Panc1 (cell line): ENCODE measurements around the gene LDLRAD4. TPM values are rescaled to one million over a fixed set of nuclear protein-coding genes. Genes with fewer than 3 reads are reported as not detected.

Experiments used
- ATAC-seq: fragments of 200-7000 bp; cut with Tn5 transposase; 2 replicates; pipeline ENCODE4 v1.9.1; 2020; ENCODE audit warnings: mild to moderate bottlenecking, moderate library complexity
- BruUV-seq: library from RNA; stranded (reverse); fragments of 400-500 nt; replicated peaks from 2 replicates; lab custom pipeline; 2021; lab: Mats Ljungman, UMichigan
- CTCF ChIA-PET: fragments of 300-600 bp; sonication (Branson Sonifier 250); formaldehyde crosslinking; loops from one replicate; lab custom pipeline; 2022; ENCODE audit warnings: antibody characterized with exemption; lab: Charles Lee
- POLR2A ChIA-PET: fragments of 300-600 bp; sonication (Branson Sonifier 250); formaldehyde crosslinking; loops from one replicate; lab custom pipeline; 2022; ENCODE audit warnings: antibody characterized with exemption; lab: Charles Lee
- DNase-seq: peaks from one replicate; pipeline ENCODE4 v3.0.0-alpha.2; 2010; ENCODE audit warnings: low read depth, low spot score
- H3K27ac ChIP-seq: 2 replicates; pipeline ENCODE4 v1.5.1; 2011; ENCODE audit warnings: mild to moderate bottlenecking, low read length, inconsistent platforms
- H3K27me3 ChIP-seq: fragments of 200-500 bp; sonication (Bioruptor generic); 2 replicates; pipeline ENCODE4 v1.6.0; 2014; ENCODE audit warnings: low read length, inconsistent platforms; ENCODE audit not compliant: control insufficient read depth, insufficient read depth
- H3K36me3 ChIP-seq: fragments of 200-500 bp; sonication (Bioruptor generic); 2 replicates; pipeline ENCODE4 v1.5.1; 2014; ENCODE audit warnings: inconsistent platforms, mild to moderate bottlenecking, low read length, moderate library complexity; ENCODE audit not compliant: control insufficient read depth, insufficient read depth
- H3K4me1 ChIP-seq: 2 replicates; pipeline ENCODE4 v1.5.1; 2011; ENCODE audit warnings: inconsistent platforms, mild to moderate bottlenecking, low read length, moderate library complexity; ENCODE audit not compliant: control insufficient read depth, insufficient read depth
- H3K4me3 ChIP-seq, 2 experiments: 2 replicates each; pipeline ENCODE4 v1.5.1; 2011 to 2012; ENCODE audit warnings: low read depth in 2 of 2, low read length in 2 of 2, mild to moderate bottlenecking in 2 of 2, inconsistent platforms in 1 of 2, moderate library complexity in 1 of 2
- H3K9me3 ChIP-seq: fragments of 200-500 bp; sonication (Bioruptor generic); 2 replicates; pipeline ENCODE4 v1.5.1; 2014; ENCODE audit warnings: low read depth, mild to moderate bottlenecking, inconsistent platforms, low read length, moderate library complexity; ENCODE audit not compliant: control insufficient read depth, insufficient read depth
- POLR2AphosphoS5 ChIP-seq: IDR thresholded peaks from 2 replicates; pipeline ENCODE4 v1.6.1; 2012; ENCODE audit warnings: mild to moderate bottlenecking, low read depth, low read length, moderate library complexity
- SIN3A ChIP-seq: IDR thresholded peaks from 2 replicates; pipeline ENCODE4 v1.6.1; 2012; ENCODE audit warnings: low read depth, mild to moderate bottlenecking, low read length, moderate library complexity, borderline replicate concordance; ENCODE audit not compliant: insufficient read depth
- TCF7L2 ChIP-seq: IDR thresholded peaks from 2 replicates; pipeline ENCODE4 v1.6.1; 2011; ENCODE audit warnings: mild to moderate bottlenecking, low read depth, low read length, inconsistent platforms
- in situ Hi-C: cut with HindIII; loops from 2 replicates; pipeline ENCODE4 v1.10.0; 2016; ENCODE audit warnings: low sequenced_read_pairs, low pct_unique_long_range_greater_than_20kb
- intact Hi-C: fragments of 100-400 bp; cut with micrococcal nuclease; formaldehyde crosslinking; loops from one replicate; pipeline ENCODE4 v1.10.0; 2022; ENCODE audit not compliant: unreplicated experiment
- total RNA-seq: library from RNA; stranded (reverse); gene quantifications from one replicate; pipeline ENCODE4 v1.2.1, GENCODE V29; 2021; ENCODE audit not compliant: unreplicated experiment
- TF ChIP-seq, protein P1 (sequence below), 2 experiments: IDR thresholded peaks; 2 replicates each; pipeline ENCODE4 v1.6.1; 2011 to 2012; ENCODE audit warnings: low read depth in 2 of 2, control low read depth in 1 of 2, low read length in 1 of 2, mild to moderate bottlenecking in 1 of 2, moderate library complexity in 1 of 2; ENCODE audit not compliant: insufficient read depth in 1 of 2
- TF ChIP-seq, protein P2 (sequence below): fragments of 450-650 bp; IDR thresholded peaks from 2 replicates; pipeline ENCODE4 v1.5.1; 2017; ENCODE audit warnings: mild to moderate bottlenecking

The LDLRAD4 gene
- total RNA-seq, 1 experiment from 2014 or later: 0.28 TPM

DNA sequence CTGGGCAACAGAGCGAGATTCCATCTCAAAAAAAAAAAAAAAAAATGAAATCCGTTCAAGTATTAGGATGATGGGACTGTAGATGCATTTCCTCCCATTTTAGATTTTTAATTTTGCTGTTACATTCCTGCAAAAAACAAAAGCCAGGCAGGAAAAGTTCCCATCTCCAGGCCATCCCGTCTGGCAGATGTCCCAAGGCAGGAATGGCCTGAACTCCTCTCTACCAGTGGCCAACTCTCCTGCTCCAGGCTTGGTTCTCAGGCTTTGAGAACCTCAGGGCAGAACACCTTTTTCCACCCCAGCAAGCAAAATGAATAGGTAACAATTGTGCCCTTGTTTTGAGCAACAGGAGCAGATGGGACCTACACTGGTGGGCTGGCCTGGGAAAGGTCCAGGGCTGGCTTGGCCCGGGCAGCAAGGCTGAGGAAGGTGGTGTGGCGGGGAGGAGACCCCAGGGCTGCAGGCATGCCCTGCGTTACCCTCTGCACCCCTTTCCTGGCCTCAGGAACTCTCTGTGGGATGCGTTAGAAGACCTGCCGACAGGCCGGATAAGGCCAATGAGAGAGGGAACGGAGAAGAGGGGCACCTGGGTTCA lies 421.8 kb downstream of the LDLRAD4 start:
- Histone ChIP-seq H3K4me3 (no peak overlapping the region), H3K9me3 (no peaks in the 10 kb centered on the region), H3K27me3 (0 out of 2 replicates have a peak, but pooled peaks cover under 1% of the 10 kb centered on the region), H3K36me3 (no peaks in the 10 kb centered on the region), H3K27ac (no peak overlapping the region), H3K4me1 (no peaks in the 10 kb centered on the region)
- POLR2A ChIA-PET: no interaction called here
- TF ChIP-seq, protein P1, sequence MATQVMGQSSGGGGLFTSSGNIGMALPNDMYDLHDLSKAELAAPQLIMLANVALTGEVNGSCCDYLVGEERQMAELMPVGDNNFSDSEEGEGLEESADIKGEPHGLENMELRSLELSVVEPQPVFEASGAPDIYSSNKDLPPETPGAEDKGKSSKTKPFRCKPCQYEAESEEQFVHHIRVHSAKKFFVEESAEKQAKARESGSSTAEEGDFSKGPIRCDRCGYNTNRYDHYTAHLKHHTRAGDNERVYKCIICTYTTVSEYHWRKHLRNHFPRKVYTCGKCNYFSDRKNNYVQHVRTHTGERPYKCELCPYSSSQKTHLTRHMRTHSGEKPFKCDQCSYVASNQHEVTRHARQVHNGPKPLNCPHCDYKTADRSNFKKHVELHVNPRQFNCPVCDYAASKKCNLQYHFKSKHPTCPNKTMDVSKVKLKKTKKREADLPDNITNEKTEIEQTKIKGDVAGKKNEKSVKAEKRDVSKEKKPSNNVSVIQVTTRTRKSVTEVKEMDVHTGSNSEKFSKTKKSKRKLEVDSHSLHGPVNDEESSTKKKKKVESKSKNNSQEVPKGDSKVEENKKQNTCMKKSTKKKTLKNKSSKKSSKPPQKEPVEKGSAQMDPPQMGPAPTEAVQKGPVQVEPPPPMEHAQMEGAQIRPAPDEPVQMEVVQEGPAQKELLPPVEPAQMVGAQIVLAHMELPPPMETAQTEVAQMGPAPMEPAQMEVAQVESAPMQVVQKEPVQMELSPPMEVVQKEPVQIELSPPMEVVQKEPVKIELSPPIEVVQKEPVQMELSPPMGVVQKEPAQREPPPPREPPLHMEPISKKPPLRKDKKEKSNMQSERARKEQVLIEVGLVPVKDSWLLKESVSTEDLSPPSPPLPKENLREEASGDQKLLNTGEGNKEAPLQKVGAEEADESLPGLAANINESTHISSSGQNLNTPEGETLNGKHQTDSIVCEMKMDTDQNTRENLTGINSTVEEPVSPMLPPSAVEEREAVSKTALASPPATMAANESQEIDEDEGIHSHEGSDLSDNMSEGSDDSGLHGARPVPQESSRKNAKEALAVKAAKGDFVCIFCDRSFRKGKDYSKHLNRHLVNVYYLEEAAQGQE (IDR thresholded peaks at IDR 0.05; ENCODE audit: insufficient read depth in 1 of 2, low read depth in 2 of 2, low read length in 1 of 2): no peak
- no peak for TF ChIP-seq POLR2AphosphoS5
- TF ChIP-seq, protein P2, sequence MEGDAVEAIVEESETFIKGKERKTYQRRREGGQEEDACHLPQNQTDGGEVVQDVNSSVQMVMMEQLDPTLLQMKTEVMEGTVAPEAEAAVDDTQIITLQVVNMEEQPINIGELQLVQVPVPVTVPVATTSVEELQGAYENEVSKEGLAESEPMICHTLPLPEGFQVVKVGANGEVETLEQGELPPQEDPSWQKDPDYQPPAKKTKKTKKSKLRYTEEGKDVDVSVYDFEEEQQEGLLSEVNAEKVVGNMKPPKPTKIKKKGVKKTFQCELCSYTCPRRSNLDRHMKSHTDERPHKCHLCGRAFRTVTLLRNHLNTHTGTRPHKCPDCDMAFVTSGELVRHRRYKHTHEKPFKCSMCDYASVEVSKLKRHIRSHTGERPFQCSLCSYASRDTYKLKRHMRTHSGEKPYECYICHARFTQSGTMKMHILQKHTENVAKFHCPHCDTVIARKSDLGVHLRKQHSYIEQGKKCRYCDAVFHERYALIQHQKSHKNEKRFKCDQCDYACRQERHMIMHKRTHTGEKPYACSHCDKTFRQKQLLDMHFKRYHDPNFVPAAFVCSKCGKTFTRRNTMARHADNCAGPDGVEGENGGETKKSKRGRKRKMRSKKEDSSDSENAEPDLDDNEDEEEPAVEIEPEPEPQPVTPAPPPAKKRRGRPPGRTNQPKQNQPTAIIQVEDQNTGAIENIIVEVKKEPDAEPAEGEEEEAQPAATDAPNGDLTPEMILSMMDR: no peak
- TF ChIP-seq TCF7L2: no peak
- TF ChIP-seq SIN3A: no peak
- no peak for DNase-seq
- CTCF ChIA-PET: no interaction called here
- intact Hi-C loops: no loop called here
- in situ Hi-C loops: no loop called here
- BruUV-seq: no TSS peak
- no peak for ATAC-seq

DNA sequence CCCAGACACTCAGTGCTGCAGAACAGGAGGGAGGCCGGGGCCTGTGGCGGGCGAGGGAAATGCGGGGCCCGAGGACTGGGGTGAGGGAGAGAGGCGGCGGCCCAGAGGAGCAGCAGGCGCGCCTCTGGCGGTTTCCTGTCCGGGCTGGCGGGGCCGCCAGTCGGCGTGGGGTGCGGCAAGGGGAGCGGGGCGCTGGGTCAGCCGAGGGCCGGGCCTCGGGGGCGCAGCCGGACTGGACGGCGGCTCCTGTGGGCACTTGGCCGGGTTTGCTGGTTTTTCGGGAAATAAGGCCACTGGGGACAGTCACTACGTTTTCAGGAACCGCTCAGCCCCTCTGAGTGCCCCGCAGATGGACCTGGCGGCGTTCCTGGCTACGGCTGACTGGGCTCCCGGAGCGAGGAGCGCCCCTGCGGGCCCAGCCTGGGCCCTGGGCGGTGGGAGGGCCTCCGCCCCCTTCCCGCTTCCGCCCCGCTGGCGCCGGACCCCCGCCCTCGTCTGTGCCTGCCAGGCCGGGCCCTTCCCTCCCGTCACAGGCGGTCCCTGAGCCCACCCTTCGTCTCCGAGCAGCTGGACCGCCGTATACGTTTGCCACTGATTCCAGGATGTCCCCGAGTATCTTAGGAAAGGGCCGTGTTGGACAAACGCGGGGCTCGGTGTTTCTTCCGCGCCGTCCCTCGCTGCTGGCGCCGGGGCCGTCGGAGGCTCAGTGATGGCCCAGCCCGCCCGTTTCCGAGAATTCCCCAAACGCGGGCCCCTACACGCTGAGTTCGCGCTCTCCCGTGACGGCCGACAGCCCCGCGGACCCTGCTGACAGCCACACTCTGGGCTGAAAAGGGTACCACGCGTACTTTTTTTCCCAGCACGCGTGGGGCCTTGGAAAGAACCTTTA lies 423.2 kb downstream of the LDLRAD4 start:
- Histone ChIP-seq H3K9me3 (no peaks in the 10 kb centered on the region), H3K27ac (no peak overlapping the region), H3K4me1 (no peaks in the 10 kb centered on the region), H3K36me3 (no peaks in the 10 kb centered on the region), H3K27me3 (no peaks in the 10 kb centered on the region), H3K4me3 (no peak overlapping the region)
- intact Hi-C loops: no loop called here
- DNase-seq: no peak
- ChIA-PET CTCF (no interaction called here), POLR2A (no interaction called here)
- ATAC-seq: no peak
- TF ChIP-seq, protein P2: no peak
- TF ChIP-seq POLR2AphosphoS5: no peak
- no peak for TF ChIP-seq TCF7L2
- in situ Hi-C loops: no loop called here
- no TSS peak for BruUV-seq
